KMS-11 (cell line): ENCODE data around the gene CELF2.

Experiments used
- H2AFZ ChIP-seq: fragments of 200-600 bp; sonication (generic); 2 replicates; pipeline ENCODE4 v1.6.1; 2016; ENCODE audit warnings: antibody characterized with exemption, mixed run types, low read depth
- H3K27ac ChIP-seq: fragments of 200-600 bp; sonication (generic); 2 replicates; pipeline ENCODE4 v1.6.1; 2016; ENCODE audit warnings: mild to moderate bottlenecking, mixed run types
- H3K27me3 ChIP-seq: fragments of 200-600 bp; sonication (generic); 2 replicates; pipeline ENCODE4 v1.6.1; 2017; ENCODE audit warnings: mild to moderate bottlenecking, low read depth, mixed run types, moderate library complexity; ENCODE audit not compliant: insufficient read depth
- H3K36me3 ChIP-seq: fragments of 200-600 bp; sonication (generic); 2 replicates; pipeline ENCODE4 v1.6.1; 2017; ENCODE audit warnings: mild to moderate bottlenecking, mixed run types; ENCODE audit not compliant: insufficient read depth
- H3K4me1 ChIP-seq: fragments of 200-600 bp; sonication (generic); 2 replicates; pipeline ENCODE4 v1.6.1; 2016; ENCODE audit warnings: mild to moderate bottlenecking, low read depth, mixed run types; ENCODE audit not compliant: poor library complexity, severe bottlenecking
- H3K4me2 ChIP-seq: fragments of 200-600 bp; sonication (generic); 2 replicates; pipeline ENCODE4 v1.7.0; 2016; ENCODE audit warnings: mild to moderate bottlenecking, mixed run types
- H3K4me3 ChIP-seq: fragments of 200-600 bp; sonication (generic); IDR thresholded peaks from 2 replicates; pipeline ENCODE4 v1.6.1; 2017; ENCODE audit warnings: low read depth, low read length, mixed read lengths; ENCODE audit not compliant: insufficient read depth
- H3K79me2 ChIP-seq: fragments of 200-600 bp; sonication (generic); 2 replicates; pipeline ENCODE4 v1.6.1; 2016; ENCODE audit warnings: low read depth, mixed run types; ENCODE audit not compliant: insufficient read depth
- H3K9ac ChIP-seq: fragments of 200-600 bp; sonication (generic); 2 replicates; pipeline ENCODE4 v1.6.1; 2016; ENCODE audit warnings: mild to moderate bottlenecking, mixed run types
- H4K20me1 ChIP-seq: fragments of 200-600 bp; sonication (generic); 2 replicates; pipeline ENCODE4 v1.6.1; 2016; ENCODE audit warnings: mild to moderate bottlenecking, mixed run types; ENCODE audit not compliant: insufficient read depth
- TF ChIP-seq, protein P1 (sequence below): fragments of 200-600 bp; sonication (generic); conservative IDR thresholded peaks from 2 replicates; pipeline ENCODE4 v1.6.1; 2017; ENCODE audit warnings: low read depth, mild to moderate bottlenecking, antibody characterized with exemption, low read length, moderate library complexity, mixed read lengths

Gene CELF2

GRCh38 chr10:11243425-11244222 is 226.0 kb downstream of the CELF2 start:
- H3K4me1 ChIP-seq, result peaks cover 85% of the 10 kb centered on the region
- H3K36me3 ChIP-seq, result no peaks in the 10 kb centered on the region
- H3K9ac ChIP-seq, result no peak overlapping the region
- TF ChIP-seq, protein P1, sequence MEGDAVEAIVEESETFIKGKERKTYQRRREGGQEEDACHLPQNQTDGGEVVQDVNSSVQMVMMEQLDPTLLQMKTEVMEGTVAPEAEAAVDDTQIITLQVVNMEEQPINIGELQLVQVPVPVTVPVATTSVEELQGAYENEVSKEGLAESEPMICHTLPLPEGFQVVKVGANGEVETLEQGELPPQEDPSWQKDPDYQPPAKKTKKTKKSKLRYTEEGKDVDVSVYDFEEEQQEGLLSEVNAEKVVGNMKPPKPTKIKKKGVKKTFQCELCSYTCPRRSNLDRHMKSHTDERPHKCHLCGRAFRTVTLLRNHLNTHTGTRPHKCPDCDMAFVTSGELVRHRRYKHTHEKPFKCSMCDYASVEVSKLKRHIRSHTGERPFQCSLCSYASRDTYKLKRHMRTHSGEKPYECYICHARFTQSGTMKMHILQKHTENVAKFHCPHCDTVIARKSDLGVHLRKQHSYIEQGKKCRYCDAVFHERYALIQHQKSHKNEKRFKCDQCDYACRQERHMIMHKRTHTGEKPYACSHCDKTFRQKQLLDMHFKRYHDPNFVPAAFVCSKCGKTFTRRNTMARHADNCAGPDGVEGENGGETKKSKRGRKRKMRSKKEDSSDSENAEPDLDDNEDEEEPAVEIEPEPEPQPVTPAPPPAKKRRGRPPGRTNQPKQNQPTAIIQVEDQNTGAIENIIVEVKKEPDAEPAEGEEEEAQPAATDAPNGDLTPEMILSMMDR, result no peak
- no peak overlapping the region for H3K27ac ChIP-seq
- H3K79me2 ChIP-seq, result 0 out of 2 replicates have a peak, but pooled peaks cover 6% of the 10 kb centered on the region
- no peak overlapping the region for H2AFZ ChIP-seq
- no peaks in the 10 kb centered on the region for H4K20me1 ChIP-seq
- H3K4me3 ChIP-seq, result no peak overlapping the region
- H3K27me3 ChIP-seq, result no peaks in the 10 kb centered on the region
- peak overlapping the region; percentile 66 for H3K4me2 ChIP-seq

DNA sequence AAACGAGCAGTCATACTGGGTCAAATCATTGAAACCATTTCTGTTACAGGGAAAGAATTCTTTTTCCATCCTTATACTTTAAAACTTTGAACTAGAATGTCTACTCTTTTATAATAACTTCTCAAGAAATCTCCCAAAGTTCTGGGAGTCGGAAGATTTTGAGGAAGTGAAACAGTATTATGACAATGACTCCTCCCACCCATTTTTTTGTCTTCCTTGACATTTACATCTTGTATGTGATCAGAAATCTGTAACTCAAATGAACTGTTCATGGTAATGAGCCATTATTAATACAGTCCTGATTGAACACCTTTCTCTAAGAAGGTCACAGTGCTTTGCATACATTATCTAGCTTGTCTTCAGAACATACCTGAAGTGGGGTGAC is 227.4 kb downstream of the CELF2 start:
- H3K4me2 ChIP-seq, result peak overlapping the region; percentile 76
- no peak overlapping the region for H3K4me3 ChIP-seq
- H3K79me2 ChIP-seq, result 0 out of 2 replicates have a peak, but pooled peaks cover 6% of the 10 kb centered on the region
- H3K27me3 ChIP-seq, result no peaks in the 10 kb centered on the region
- H3K4me1 ChIP-seq, result peaks cover 88% of the 10 kb centered on the region
- peak overlapping the region; percentile 77; the same call in 1 of the 2 replicates for H3K27ac ChIP-seq
- TF ChIP-seq, protein P1, result no peak
- H2AFZ ChIP-seq, result no peak overlapping the region
- H3K9ac ChIP-seq, result no peak overlapping the region
- no peaks in the 10 kb centered on the region for H3K36me3 ChIP-seq
- no peaks in the 10 kb centered on the region for H4K20me1 ChIP-seq

GRCh38 chr10:11245510-11245909 is 227.8 kb downstream of the CELF2 start:
- Histone ChIP-seq H3K36me3 (no peaks in the 10 kb centered on the region), H4K20me1 (no peaks in the 10 kb centered on the region), H2AFZ (no peak overlapping the region), H3K4me1 (peaks cover 84% of the 10 kb centered on the region), H3K27ac (peak overlapping the region; percentile 77), H3K4me2 (peak overlapping the region; percentile 76), H3K9ac (0 out of 2 replicates have a peak overlapping the region, but pooled peaks have one; percentile 10), H3K79me2 (0 out of 2 replicates have a peak, but pooled peaks cover 6% of the 10 kb centered on the region), H3K27me3 (no peaks in the 10 kb centered on the region), H3K4me3 (no peak overlapping the region)
- TF ChIP-seq, protein P1, result no peak

GRCh38 chr10:11245981-11246590 is 228.4 kb downstream of the CELF2 start:
- Histone ChIP-seq H3K9ac (peak overlapping the region; percentile 53; the same call in 1 of the 2 replicates), H3K27me3 (no peaks in the 10 kb centered on the region), H4K20me1 (no peaks in the 10 kb centered on the region), H3K27ac (peak overlapping the region; percentile 77), H3K4me2 (peak overlapping the region; percentile 76), H3K36me3 (no peaks in the 10 kb centered on the region), H3K4me1 (peaks cover 78% of the 10 kb centered on the region), H2AFZ (peak overlapping the region; percentile 35; the same call in 1 of the 2 replicates), H3K79me2 (0 out of 2 replicates have a peak, but pooled peaks cover 6% of the 10 kb centered on the region), H3K4me3 (no peak overlapping the region)
- TF ChIP-seq, protein P1, result no peak
